ENCODE measurements around the gene TNIP1. TPM values are rescaled to one million over a fixed set of nuclear protein-coding genes. Genes with fewer than 3 reads are reported as not detected.
A peak's percentile ranks its signal among the peaks of the same experiment; 100 is the strongest.

The TNIP1 gene
- total RNA-seq, 2 experiments from 2014 or later: 51.4 to 77.5 TPM

DNA sequence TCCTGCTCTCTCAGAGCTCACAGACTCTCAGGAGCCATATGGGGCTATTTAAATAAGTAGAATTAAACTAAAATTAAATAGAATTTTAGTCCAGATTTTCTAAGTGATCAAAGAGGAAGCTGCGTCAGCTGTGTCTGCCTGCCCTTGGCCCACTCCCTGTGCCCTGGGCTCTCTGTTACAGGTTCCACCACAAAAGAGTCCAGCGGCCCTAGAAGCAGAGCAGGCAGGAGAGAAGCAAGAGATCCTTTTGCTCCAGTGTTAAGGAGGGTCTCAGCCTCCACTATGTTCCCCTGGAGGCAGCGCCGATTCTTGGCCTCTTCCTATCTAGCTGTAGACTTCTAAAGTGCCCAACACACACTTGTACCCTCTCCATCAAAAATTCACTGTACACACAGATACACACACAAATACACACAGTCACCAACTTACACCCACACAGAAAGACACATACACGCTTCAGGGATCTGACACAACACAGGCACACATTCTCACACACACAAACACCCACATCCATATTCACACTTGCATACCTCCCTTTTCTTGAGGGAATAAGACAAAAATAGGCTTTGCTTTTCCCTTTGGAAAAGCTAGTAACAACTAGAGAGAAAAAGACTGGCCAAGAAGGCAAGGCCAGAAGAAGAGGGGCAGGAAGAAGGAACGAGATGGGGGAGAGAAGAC lies 5.5 kb upstream of the TNIP1 start:
- peak; percentile 14 for DNase-seq (ENCODE audit: low spot score)
- no peak for TF ChIP-seq EZH2phosphoT487 (IDR thresholded peaks at IDR 0.05; ENCODE audit: borderline replicate concordance, low read depth, low read length)
- TF ChIP-seq, protein P1, sequence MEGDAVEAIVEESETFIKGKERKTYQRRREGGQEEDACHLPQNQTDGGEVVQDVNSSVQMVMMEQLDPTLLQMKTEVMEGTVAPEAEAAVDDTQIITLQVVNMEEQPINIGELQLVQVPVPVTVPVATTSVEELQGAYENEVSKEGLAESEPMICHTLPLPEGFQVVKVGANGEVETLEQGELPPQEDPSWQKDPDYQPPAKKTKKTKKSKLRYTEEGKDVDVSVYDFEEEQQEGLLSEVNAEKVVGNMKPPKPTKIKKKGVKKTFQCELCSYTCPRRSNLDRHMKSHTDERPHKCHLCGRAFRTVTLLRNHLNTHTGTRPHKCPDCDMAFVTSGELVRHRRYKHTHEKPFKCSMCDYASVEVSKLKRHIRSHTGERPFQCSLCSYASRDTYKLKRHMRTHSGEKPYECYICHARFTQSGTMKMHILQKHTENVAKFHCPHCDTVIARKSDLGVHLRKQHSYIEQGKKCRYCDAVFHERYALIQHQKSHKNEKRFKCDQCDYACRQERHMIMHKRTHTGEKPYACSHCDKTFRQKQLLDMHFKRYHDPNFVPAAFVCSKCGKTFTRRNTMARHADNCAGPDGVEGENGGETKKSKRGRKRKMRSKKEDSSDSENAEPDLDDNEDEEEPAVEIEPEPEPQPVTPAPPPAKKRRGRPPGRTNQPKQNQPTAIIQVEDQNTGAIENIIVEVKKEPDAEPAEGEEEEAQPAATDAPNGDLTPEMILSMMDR (conservative IDR thresholded peaks at IDR 0.05; ENCODE audit: low read length): no peak
- H3K9me2 ChIP-seq (ENCODE audit: insufficient read depth, low read length): no peaks in the 10 kb centered on the region
- peak overlapping the region; percentile 60 for H3K4me2 ChIP-seq (ENCODE audit: low read length)
- H4K20me1 ChIP-seq (ENCODE audit: insufficient read depth, low read length): no peaks in the 10 kb centered on the region
- ChIA-PET CTCF (ENCODE audit: unreplicated experiment) (no interaction called here), POLR2A (interaction anchor here (0.7 to 1.7 kb wide), 4 partner anchors 14 to 166 kb away, joined by 3 to 5 read pairs (median 4); partner anchors contain the start of gene GM2A)
- intact Hi-C loops (cut with micrococcal nuclease; ENCODE audit: unreplicated experiment): no loop called here
- no peak overlapping the region for H3K27ac ChIP-seq (ENCODE audit: low read depth, low read length, poor library complexity, severe bottlenecking)
- H3K4me3 ChIP-seq (ENCODE audit: low read depth, low read length, poor library complexity, severe bottlenecking): peak overlapping the region; percentile 39
- no peaks in the 10 kb centered on the region for H3K36me3 ChIP-seq (ENCODE audit: insufficient read depth, low read length)
- peaks cover 3% of the 10 kb centered on the region; the same call in 1 of the 2 replicates for H3K79me2 ChIP-seq (ENCODE audit: insufficient read depth, low read depth, low read length)
- no peaks in the 10 kb centered on the region for H3K9me3 ChIP-seq (ENCODE audit: low read length)
- BruUV-seq (replicated peaks): no TSS peak
- H2AFZ ChIP-seq (ENCODE audit: low read length): peak overlapping the region; percentile 67; the same call in 1 of the 2 replicates
- H3K4me1 ChIP-seq (ENCODE audit: insufficient read depth, low read length, poor library complexity, severe bottlenecking): peaks cover 49% of the 10 kb centered on the region

DNA sequence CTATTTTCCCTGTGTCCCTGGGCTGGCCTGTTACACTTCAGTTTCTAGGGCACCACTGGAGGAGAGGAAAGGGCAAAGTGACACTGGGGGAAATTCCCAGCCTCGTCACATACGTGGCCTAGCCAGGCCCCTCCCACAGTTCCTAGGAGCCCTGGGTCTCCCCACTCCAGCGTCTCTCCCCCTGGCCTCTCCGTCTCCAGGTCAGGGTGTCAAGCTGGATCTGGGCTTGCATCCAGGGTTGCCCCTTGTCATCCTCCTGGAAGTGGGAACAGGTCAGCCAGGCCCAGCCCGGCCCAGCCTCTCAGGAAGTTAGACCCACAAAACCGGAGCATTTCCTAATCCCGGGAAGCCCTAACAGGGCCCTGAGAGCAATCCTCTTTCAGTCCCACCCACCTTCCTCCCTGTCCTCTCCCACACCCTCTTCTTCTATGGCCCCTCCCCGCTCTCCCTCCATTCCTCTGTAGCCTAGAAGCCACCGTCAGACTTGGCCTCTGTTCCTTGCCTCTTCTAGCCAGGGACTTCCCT lies 4.7 kb upstream of the TNIP1 start:
- intact Hi-C loops (cut with micrococcal nuclease; ENCODE audit: unreplicated experiment): no loop called here
- Histone ChIP-seq H3K9me3 (ENCODE audit: low read length) (no peaks in the 10 kb centered on the region), H3K9me2 (ENCODE audit: insufficient read depth, low read length) (no peaks in the 10 kb centered on the region), H3K79me2 (ENCODE audit: insufficient read depth, low read depth, low read length) (peaks cover 5% of the 10 kb centered on the region; the same call in 1 of the 2 replicates), H3K27ac (ENCODE audit: low read depth, low read length, poor library complexity, severe bottlenecking) (no peak overlapping the region), H3K4me1 (ENCODE audit: insufficient read depth, low read length, poor library complexity, severe bottlenecking) (peaks cover 51% of the 10 kb centered on the region), H3K4me2 (ENCODE audit: low read length) (peak overlapping the region; percentile 60), H3K36me3 (ENCODE audit: insufficient read depth, low read length) (no peaks in the 10 kb centered on the region), H3K4me3 (ENCODE audit: low read depth, low read length, poor library complexity, severe bottlenecking) (peak overlapping the region; percentile 39), H2AFZ (ENCODE audit: low read length) (0 out of 2 replicates have a peak overlapping the region, but pooled peaks have one; percentile 67), H4K20me1 (ENCODE audit: insufficient read depth, low read length) (no peaks in the 10 kb centered on the region)
- ChIA-PET CTCF (ENCODE audit: unreplicated experiment) (no interaction called here), POLR2A (interaction anchor here (1.0 to 1.7 kb wide), 2 partner anchors 14 to 130 kb away, joined by 3 to 5 read pairs; no protein-coding TSS in a partner anchor)
- BruUV-seq (replicated peaks): no TSS peak
- DNase-seq (ENCODE audit: low spot score): no peak
- no peak for TF ChIP-seq EZH2phosphoT487 (IDR thresholded peaks at IDR 0.05; ENCODE audit: borderline replicate concordance, low read depth, low read length)

DNA sequence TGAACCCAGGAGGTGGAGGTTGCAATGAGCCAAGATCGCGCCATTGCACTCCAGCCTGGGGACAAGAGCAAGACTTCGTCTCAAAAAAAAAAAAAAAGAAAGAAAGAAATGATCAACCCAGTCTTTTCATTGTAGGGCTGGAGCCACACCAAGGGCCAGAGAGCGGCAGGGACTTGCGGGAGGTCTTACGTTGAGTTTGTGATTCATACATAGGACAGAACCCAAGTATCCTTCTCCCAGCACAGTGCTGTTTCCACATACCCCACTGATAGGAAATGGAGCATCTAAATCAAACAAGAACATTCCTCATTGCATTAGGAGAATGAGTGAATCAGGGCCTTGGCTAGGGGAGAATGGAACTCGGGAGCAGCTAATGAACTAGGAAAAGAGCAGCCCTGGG lies 3.5 kb upstream of the TNIP1 start:
- intact Hi-C loops (cut with micrococcal nuclease; ENCODE audit: unreplicated experiment): no loop called here
- peaks cover 15% of the 10 kb centered on the region for H3K79me2 ChIP-seq (ENCODE audit: insufficient read depth, low read depth, low read length)
- H3K4me2 ChIP-seq (ENCODE audit: low read length): no peak overlapping the region
- TF ChIP-seq, protein P1 (conservative IDR thresholded peaks at IDR 0.05; ENCODE audit: low read length): no peak
- TF ChIP-seq EZH2phosphoT487 (IDR thresholded peaks at IDR 0.05; ENCODE audit: borderline replicate concordance, low read depth, low read length): no peak
- POLR2A ChIA-PET: interaction anchor here (1.7 kb wide), 1 partner anchor 12 kb away, joined by 5 read pairs; no protein-coding TSS in a partner anchor
- no TSS peak for BruUV-seq (replicated peaks)
- no peak overlapping the region for H3K4me3 ChIP-seq (ENCODE audit: low read depth, low read length, poor library complexity, severe bottlenecking)
- peaks cover 58% of the 10 kb centered on the region for H3K4me1 ChIP-seq (ENCODE audit: insufficient read depth, low read length, poor library complexity, severe bottlenecking)
- no peaks in the 10 kb centered on the region for H3K9me2 ChIP-seq (ENCODE audit: insufficient read depth, low read length)
- H4K20me1 ChIP-seq (ENCODE audit: insufficient read depth, low read length): peaks cover 6% of the 10 kb centered on the region; the same call in 1 of the 2 replicates
- H3K36me3 ChIP-seq (ENCODE audit: insufficient read depth, low read length): no peaks in the 10 kb centered on the region
- no peak overlapping the region for H3K27ac ChIP-seq (ENCODE audit: low read depth, low read length, poor library complexity, severe bottlenecking)
- no peak overlapping the region for H2AFZ ChIP-seq (ENCODE audit: low read length)
- H3K9me3 ChIP-seq (ENCODE audit: low read length): no peaks in the 10 kb centered on the region
- CTCF ChIA-PET (ENCODE audit: unreplicated experiment): no interaction called here
- no peak for DNase-seq (ENCODE audit: low spot score)
